GM20431 (cell line): ENCODE results near the gene HOXA7.

ENCODE experiments used
- in situ Hi-C: fragments of 300-500 bp; cut with MseI, MboI; formaldehyde crosslinking; loops from one replicate; pipeline ENCODE4 v1.15.0; 2020; ENCODE audit warnings: low sequenced_read_pairs; ENCODE audit not compliant: unreplicated experiment

Gene HOXA7

DNA sequence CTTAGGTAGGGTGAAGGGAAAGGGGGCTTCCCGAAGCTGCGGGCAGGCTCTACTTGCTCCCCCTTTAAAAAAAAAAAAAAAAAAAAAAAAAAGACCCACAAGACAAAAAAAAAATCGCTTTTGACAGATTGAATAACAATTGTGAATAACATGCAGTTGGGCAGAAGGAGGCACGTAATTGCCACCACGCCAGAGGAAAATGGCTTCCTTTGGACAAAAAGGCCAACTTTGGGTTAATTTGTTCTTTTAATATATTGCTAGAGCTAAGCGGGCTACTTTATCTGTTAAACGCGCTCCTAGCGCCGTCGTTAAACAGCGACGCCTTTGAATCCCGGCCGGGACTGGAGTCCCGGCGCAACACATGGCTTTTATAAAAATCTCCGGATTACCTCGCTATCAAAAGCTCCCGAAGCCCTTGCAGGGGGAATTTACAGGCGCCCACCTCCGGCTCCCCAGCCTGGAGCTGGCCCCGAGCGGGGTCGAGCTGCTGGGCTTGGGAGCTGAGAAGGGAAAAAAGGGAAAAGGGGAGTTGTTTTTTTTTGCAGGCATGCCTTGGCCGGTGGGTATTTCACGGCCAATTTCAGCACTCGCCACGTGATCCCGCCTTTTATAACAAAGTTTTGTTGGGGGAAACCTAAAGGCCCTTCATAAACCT lies 27.3 kb upstream of the HOXA7 start:
- in situ Hi-C loops = no loop called here

DNA sequence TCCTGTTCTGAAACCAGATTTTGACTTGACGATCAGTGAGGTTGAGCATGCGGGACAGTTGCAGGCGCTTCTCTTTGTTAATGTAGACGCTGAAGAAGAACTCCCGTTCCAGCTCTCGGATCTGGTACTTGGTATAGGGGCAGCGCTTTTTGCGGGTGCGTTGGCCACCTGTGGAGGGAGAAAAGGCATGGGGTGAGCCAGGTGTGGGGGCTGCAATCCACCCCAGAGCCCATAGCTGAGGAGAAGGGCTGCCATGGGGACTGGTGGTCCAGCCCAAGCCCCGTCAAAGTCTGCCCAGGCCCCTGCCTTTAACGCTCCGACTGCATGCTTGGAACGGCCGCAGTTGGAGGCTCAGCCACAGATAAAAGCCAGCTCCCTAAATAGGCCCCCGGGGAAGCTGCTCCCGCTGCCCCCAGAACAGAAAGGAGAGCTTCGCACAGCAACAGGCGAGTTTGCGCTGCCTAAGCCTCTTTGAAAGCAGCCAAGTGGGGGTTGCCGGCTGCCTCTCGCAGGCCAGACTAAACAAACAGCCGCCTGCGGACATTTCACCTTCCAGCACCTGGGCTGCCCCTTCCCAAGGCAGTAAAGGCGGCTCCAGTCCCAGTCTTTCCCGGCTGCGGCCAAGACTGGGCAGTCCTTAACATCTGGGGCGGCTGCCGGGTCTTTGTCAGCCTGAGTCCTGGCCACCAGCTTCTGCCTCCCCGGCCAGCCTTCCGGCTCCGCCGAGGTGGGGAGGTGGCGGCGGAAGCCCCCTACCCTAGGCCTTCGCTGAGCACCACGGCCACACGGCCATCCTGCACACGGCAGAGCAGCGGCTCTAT lies 26.6 kb upstream of the HOXA7 start:
- in situ Hi-C loops = no loop called here

DNA sequence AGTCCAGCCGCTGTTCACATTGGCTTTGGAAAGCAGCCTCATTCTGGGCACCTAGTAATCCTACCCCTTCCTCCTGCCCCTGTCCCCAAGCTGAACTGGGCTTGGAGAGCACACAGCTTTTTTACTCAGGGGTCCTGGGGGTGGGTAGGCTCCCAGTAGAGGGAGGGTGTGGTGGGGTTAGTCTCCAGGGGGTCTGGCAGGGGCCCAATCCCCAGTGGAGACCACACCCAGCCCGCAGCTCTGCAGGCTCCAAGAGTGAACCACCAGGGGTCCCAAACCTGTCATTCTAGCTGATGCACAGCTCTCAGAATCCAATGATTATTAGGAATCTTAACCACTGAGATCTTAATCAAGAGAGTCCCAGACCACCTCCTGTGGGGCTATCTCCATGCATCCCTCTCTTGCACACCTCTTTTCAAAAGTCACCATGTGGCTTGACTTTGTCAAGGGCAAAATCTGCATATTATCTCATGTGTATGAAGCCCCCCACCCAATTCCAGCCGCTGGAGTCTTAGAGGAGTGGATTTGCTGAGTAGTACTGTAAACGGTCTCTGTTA lies 25.9 kb upstream of the HOXA7 start:
- in situ Hi-C loops = no loop called here

DNA sequence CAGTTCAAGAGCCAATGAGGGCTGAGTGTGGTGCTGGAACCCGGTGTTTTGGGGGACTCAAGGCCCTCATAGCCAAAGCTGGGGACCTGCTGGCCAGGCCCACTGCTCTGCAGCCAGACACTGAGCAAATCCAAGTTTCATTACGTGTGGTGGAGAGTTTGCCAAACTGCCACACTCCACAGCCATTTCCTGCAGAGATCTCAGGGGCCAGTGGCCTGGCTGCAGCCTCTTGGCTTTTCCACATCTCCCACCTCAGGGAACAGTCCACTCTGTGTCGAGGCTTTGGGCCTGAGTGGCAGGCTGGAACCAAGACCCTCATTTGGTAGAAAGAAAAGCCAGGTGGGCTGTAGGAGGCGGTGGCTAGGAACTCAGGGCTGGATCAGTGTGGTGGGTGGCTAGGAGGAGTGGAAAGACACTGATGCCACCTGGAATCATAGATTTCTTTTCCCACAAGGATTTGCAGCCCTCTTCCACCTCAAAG lies 25.4 kb upstream of the HOXA7 start:
- in situ Hi-C loops = no loop called here

DNA sequence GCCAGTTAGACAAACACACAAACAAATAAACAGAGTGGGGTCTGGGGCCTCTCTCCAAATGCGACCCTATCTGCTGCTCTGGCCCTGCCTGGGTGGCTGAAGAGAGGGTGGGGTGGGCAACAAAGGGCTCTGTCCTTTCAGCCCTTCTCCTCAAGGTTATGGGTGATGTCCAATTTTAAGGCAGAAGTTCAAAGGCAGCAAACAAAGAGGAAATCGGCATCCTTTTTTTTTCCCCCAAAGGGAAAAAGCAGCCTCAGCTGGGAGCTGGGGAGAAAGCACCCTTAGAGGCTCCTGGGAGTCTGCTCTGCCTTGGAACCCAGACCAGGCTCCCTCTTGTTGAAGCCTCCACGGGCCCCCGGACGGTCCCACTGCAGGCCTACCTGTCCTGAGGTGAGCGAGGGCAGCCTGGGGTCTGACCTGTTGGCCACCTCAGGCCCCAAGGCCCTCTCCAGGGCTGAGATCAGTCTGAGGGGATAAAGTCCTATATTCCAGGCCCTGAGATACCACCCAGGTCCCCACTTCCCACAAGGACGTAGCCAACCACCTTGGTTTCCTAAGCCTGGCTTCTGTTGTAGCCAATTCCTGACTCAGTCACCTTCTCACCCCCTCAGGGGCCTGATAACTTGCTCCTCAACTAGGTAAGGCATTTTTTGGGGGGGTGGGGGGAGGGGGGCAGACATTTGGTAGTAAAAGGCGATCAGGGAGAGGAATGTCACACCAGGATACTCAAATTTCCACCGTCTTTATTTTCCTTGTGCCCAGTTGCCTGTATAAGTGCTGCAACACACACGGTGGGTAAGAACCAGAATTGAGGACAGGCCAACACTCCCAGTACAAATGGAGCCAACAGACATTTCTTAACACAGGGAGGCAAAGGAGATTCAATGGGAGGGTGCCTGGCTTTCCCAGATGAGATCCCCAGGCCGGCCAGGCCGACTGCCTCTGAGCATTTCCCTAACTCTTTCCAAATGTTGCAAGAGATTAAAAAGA lies 24.3 kb upstream of the HOXA7 start:
- in situ Hi-C loops = no loop called here

DNA sequence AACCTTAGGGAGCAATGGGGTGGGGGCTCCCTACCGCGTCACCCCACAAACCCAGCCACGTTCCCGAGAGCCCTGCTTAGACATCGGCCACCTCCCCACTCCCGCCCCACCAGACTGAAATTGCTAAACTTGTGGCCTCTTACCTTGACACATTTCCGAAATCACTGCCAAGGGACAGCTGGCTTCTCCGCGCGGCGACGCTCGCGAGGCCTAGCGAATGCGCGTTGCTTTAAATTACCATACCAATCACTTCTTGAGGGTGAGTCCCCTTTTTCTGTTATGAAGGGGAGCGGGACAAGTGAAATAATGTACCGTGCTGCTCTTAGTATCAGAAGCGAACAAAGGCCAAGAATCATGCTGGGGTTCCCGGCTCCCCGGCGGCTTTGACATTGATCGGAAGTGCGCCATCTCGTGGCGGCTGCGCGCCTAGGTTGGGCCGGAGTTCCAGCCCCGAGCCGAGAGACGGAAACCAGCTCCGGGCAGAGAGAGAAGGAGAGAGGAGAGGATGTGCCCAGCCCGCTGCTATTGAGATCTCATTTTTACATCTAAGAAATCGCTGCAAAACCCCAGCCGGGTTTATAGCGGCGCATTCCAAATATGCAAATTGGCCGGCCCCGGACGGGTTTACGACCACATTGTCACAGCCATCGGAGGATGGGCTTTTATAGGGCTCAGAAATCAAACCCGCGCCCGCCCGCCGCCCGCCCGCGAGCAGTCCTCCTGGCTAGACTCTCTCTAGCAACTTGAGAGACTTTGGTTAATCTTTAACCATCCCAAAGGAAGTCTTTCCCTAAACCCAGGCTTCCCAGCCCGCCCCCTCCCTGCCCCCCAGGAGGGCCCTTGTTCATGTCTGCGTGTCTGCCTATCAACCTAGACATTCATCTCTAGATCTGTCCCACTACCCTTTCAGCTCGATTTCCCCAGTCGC lies 23.3 kb upstream of the HOXA7 start:
- in situ Hi-C loops = no loop called here

DNA sequence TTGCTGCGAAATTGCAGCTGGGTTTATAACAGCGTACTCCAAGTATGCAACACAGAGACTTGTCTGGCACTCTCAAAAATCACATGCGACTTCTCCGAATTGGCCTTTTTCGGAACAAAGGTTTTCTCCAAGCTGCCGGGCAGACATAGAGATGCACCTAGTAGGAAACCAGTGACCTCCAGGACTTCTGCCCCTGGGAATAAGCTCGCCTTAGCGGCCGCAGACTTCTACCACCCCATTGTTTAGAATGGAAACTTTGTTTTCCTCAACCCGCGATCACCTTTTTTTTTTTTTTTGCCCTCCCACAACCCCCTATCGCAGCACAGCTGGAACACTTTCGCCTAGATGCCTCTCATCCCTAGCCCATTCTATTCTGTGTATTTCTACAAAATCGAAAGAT lies 22.6 kb upstream of the HOXA7 start:
- in situ Hi-C loops = no loop called here

DNA sequence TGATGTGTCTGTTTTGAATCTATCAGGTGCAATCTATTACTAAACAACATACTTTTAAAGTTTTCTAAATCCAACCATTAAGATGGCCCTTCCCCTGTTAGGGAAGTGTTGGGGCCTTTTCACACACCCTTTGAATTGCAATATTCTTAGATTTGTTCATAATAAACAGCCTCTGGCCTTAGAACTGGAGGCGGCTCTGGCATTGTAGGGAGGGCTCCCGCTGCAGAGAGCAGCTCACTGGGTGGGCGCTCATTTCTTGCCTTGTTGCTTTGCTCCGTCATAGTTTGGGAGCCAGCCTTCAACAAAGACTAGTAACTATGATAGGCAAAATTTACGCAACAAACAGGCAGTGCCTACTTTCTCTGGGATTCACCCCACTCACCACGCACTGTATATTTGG lies 21.9 kb upstream of the HOXA7 start:
- in situ Hi-C loops = no loop called here

DNA sequence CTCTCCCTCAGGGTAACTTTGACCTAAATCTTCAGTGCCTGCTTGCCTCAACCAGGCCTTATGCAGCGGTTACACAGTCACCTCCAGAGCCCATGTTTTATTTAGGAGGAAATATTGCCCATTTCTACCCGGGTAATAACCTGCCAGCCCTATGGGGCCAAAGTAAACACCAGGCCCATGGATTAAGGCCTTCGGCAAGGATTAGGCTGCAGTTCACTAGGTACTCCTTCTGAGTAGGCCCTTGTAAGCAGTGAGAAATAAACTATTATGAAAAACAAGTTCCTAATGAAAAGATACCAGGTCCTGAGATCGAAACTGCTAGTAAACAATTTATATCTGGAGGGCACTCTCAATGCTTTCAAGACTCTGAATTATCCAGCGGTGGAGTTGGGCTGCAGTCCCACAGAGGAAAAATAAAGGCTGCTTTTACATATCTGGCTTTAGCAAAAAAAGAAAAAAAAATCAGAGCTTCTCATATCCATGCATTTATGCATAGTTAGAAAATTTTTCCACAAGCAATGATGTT lies 21.4 kb upstream of the HOXA7 start:
- in situ Hi-C loops = no loop called here

DNA sequence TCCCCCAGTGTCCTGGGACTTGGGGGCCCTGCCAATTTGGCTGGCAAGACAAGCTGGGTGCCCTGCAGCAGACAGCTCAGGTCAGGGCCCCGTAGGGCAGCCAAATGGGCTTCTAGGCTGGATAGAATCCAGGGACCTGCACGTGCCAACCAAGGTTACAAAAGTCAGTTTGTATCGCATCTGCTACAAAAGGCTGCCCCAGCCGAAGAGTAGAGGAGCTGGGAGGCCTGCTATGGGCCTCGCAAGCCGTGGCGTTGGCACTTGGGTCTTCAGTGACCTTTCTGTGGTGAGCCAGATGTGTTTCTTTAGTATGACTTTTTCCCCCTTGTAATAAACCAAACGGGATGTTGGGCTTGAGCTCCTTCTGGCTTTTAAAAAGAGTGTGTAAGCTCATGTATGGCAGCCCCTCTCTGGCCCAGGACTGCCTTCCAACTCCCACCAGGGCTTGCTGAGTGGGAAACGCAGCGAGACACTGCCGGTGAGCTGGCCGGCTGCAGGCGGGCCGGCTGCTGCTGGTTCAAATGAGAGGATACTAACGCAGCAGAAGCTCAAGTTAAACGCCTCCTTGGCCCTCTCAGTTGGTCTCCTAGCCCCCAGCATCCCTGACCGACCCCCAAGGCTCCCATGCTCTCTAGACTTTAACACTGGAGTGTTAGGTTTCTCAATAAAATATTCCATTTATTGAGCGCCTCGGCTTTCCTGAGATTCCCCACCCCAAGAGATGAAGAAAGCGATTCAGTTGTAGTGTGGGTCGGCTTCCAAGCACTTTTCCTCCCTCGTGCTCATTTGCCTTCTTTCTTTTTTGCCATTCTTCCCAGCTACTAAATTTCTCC lies 20.7 kb upstream of the HOXA7 start:
- in situ Hi-C loops = no loop called here

DNA sequence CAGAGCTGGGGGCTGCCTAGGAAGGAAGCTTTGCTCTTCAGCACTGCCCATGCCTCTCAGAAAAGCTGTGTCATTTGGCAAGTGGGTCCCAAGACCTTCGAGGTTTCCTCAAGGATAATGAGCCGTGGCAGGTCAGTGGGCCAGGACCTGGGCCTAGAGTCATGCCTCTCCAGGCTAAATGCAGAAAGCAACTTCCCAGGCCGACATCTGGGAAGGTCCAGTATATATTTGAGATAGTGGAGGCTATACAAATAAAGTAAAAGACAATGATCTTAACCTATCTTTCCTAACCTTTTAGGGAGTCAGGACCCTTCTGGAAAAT lies 20.0 kb upstream of the HOXA7 start:
- in situ Hi-C loops = no loop called here

DNA sequence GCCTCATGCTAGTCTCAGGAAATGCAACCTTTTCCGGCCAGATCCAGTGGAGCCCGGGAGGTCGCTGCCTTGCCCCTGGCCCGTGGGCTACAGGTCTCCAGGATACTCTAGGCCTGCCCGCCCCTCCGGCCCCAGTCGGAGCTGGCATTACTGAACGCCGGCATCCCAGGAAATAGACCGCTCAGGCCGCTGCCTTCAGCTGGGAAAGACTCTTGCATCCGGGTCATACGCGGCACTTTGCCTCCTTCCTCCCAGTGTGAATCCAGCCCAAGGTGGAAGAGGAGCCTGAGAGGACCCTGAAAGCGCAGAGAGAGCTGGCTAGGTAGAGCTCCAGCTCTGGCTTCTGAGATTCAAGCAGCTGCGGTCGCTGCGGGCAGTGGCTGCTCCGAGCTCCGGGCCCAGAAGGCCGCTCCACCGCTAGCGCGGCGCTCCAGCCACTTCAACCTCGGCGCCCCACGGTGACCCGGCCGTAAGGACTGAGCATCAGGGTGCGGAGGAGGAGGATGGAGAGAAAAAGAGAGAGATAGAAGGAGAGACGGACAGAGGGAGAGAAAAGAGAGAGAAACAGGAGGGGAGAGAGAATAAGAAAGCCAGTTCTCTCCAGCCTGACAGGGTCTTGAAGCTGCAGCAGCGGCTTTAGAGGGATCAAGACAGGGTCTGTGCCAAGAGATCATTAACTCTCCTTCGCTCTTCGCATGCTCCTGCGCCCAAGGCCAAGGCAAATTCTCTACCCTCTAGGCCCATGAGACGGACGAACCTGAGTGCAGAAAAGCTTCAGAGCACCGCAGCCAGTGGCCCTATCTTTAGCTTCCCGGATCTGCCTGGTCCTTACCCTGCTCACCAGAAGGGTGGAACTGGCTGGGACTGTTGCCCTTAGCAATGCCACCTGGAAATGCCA lies 19.4 kb upstream of the HOXA7 start:
- in situ Hi-C loops = no loop called here

DNA sequence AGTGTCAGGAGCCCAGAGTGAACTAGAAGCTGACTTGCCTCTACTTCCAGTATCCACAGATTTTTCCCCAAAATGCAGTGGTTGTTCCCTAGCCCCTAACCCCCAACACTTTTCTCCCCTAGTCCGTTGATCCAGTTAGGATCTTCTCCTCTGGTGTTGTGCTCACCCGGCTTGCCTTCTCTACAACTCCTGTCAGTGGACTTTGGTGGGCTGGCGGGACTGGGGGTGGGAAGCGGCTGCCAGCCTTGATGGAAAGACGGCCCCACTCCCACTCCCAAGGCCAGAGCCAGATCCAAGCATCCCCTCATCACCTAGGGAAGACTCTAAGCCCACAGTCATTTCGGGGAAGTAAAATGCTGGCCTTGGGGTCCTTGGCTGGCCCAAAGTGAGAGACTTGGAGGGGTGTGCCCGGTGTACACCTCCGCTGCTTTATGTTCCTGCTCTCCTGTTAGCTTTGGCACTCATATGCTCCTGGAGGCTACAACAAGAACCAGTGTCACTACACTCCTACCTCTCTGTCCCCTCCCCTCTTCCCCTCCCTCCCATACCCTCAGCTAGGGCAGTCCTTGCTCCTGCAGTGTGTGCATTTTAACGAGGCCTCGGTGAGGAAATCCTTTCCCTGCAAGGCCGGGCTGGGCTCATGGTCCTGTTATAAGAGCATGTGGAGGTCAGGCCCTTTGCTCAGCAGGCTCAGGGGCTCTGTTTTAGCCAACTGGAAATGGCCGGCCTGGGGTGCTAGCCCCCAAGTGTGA lies 18.6 kb upstream of the HOXA7 start:
- in situ Hi-C loops = loop anchor here (25.0 kb wide), 2 partner anchors 788 to 1313 kb away; no protein-coding TSS in a partner anchor

DNA sequence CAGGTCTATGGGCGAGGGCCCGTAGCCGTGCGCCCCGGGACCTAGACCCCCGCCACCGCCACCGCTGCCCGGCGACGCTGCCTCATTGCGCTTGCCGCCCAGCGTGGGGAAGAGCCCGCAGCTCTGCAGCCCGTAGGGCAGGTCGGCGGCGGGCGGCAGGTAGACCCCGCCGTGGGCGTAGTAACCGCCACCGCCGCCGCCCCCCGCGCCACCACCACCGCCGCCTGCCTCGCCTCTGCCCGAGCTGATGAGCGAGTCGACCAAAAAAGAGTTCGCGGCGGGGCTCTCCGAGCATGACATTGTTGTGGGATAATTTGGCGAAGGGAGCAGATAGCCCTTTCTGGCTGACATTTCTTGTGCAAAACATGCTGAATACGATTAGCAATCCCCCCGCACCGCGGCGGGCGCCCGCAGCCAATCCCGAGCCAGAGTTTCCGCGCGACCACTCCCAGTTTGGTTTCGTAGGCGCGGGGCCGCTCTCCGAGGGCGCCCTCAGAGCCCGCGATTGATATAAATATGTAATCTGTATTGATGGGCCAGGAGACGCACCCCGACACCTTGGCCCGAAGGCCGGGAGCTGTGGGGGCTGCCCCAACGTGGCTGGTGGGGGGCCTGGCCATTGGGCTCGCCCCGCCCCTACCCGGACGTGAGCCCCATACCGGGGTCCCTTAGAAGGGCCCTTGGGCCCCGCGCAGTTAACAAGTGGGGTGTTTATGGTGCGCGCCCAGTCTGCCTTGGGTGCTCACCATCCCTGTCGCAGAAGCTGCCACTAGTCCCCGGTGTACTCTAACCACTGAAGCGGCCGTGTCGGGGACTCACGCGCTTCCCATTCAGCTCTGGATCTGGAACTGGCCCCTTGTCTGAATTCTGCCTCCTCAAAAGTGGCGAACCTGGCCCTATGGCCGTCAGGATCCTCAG lies 17.7 kb upstream of the HOXA7 start, which contains the start of gene HOXA10:
TSS of gene HOXA10 (minus strand) at position 365 of the 918 bp plus-strand sequence. CDS start at position 351, 14 bp downstream.
- in situ Hi-C loops = loop anchor here (25.0 kb wide), 2 partner anchors 787 to 1312 kb away; no protein-coding TSS in a partner anchor

DNA sequence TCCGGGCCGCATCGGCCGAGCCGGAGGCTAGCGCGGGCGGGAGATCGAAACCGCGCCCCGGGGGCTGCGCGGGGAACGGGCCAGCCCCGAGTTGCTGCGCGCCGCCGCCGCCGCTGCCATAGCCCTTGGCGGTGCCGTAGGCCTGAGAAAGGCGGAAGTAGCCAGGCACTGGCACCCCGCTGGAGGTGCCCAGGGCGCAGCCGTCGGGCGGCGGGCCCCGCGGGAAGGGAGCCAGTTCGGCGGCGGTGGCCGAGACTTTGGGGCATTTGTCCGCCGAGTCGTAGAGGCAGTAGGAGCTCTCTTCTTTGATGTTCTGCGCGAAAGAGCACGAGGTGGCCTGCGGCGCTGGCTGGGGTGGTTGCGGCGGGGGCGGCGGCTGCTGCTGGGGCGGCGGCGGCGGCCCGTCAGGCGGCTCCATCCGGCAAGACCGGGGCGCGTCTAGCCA lies 17.1 kb upstream of the HOXA7 start:
- in situ Hi-C loops = loop anchor here (25.0 kb wide), 2 partner anchors 786 to 1311 kb away; no protein-coding TSS in a partner anchor
